ENCODE data around the gene ARL2BP. TPM values are rescaled to one million over a fixed set of nuclear protein-coding genes. Genes with fewer than 3 reads are reported as not detected.

Gene ARL2BP
- total and polyA plus RNA-seq, 2 donors: 41.4 to 54.7 TPM

- Histone ChIP-seq H3K9me3 (ENCODE audit: control insufficient read depth in 2 of 2, insufficient read depth in 1 of 2, low read length in 1 of 2) (no peaks in the 10 kb centered on the region), H3K4me3 (ENCODE audit: low read length in 2 of 2) (no peak overlapping the region), H3K4me1 (ENCODE audit: control insufficient read depth in 2 of 2, insufficient read depth in 2 of 2, low read length in 2 of 2) (no peaks in the 10 kb centered on the region), H3K36me3 (ENCODE audit: control insufficient read depth in 2 of 2, insufficient read depth in 2 of 2, low read length in 1 of 2) (peaks cover 68 to 82% of the 10 kb centered on the region in 2 donors), H3K27ac (ENCODE audit: low read depth in 1 of 2, low read length in 1 of 2) (no peak overlapping the region), H3K27me3 (ENCODE audit: control insufficient read depth in 2 of 2, insufficient read depth in 1 of 2, low read length in 1 of 2) (no peaks in the 10 kb centered on the region)
- DNase-seq (ENCODE audit: low read depth in 6 of 9, low spot score in 9 of 9): no peak
- 92% methylated on average over 3 of the region's 3 CpGs for WGBS
Observed at GRCh38 chr16:57231821-57232350, 13.2 kb upstream of the ARL2BP start.

GRCh38 chr16:57233944-57234706 lies 10.9 kb upstream of the ARL2BP start:
- H3K27ac ChIP-seq (ENCODE audit: low read depth in 1 of 2, low read length in 1 of 2): no peak overlapping the region

DNA sequence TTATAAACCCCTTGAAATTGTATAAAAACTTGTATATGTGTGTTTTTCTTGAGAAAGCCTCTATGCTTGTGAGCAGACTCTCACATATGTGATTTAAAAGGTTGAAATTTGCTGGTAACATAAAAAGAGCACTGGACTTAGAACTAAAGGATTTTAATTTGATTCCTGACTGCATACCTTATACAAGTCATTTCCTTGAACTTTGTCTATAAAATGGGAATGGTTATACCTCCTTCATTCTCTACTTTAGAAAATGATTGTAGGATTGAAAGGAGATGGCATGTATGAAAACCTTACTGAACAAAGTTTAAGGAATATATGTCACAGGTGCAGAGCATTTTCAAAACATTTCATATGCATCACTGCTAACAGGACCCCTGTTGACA lies 10.4 kb upstream of the ARL2BP start:
- H3K4me3 ChIP-seq (ENCODE audit: low read length in 2 of 2): no peak overlapping the region
- H3K27ac ChIP-seq (ENCODE audit: low read depth in 1 of 2, low read length in 1 of 2): no peak overlapping the region
- H3K27me3 ChIP-seq (ENCODE audit: control insufficient read depth in 2 of 2, insufficient read depth in 1 of 2, low read length in 1 of 2): no peaks in the 10 kb centered on the region
- no peaks in the 10 kb centered on the region for H3K9me3 ChIP-seq (ENCODE audit: control insufficient read depth in 2 of 2, insufficient read depth in 1 of 2, low read length in 1 of 2)
- DNase-seq (ENCODE audit: low read depth in 6 of 9, low spot score in 9 of 9): no peak
- H3K36me3 ChIP-seq (ENCODE audit: control insufficient read depth in 2 of 2, insufficient read depth in 2 of 2, low read length in 1 of 2): peaks cover 53 to 74% of the 10 kb centered on the region in 2 donors
- H3K4me1 ChIP-seq (ENCODE audit: control insufficient read depth in 2 of 2, insufficient read depth in 2 of 2, low read length in 2 of 2): no peaks in the 10 kb centered on the region

More at GRCh38 chr16:57233944-57234706, 10.9 kb upstream of the ARL2BP start:
- Histone ChIP-seq H3K27me3 (ENCODE audit: control insufficient read depth in 2 of 2, insufficient read depth in 1 of 2, low read length in 1 of 2) (no peaks in the 10 kb centered on the region), H3K36me3 (ENCODE audit: control insufficient read depth in 2 of 2, insufficient read depth in 2 of 2, low read length in 1 of 2) (peaks cover 53 to 75% of the 10 kb centered on the region in 2 donors), H3K4me1 (ENCODE audit: control insufficient read depth in 2 of 2, insufficient read depth in 2 of 2, low read length in 2 of 2) (no peaks in the 10 kb centered on the region), H3K4me3 (ENCODE audit: low read length in 2 of 2) (no peak overlapping the region), H3K9me3 (ENCODE audit: control insufficient read depth in 2 of 2, insufficient read depth in 1 of 2, low read length in 1 of 2) (no peaks in the 10 kb centered on the region)
- WGBS: 98% methylated on average over 9 of the region's 9 CpGs
- DNase-seq (ENCODE audit: low read depth in 6 of 9, low spot score in 9 of 9): no peak

- H3K27ac ChIP-seq (ENCODE audit: low read depth in 1 of 2, low read length in 1 of 2): no peak overlapping the region
- H3K9me3 ChIP-seq (ENCODE audit: control insufficient read depth in 2 of 2, insufficient read depth in 1 of 2, low read length in 1 of 2): no peaks in the 10 kb centered on the region
- peaks cover 49 to 67% of the 10 kb centered on the region in 2 donors for H3K36me3 ChIP-seq (ENCODE audit: control insufficient read depth in 2 of 2, insufficient read depth in 2 of 2, low read length in 1 of 2)
- no peaks in the 10 kb centered on the region for H3K4me1 ChIP-seq (ENCODE audit: control insufficient read depth in 2 of 2, insufficient read depth in 2 of 2, low read length in 2 of 2)
- H3K27me3 ChIP-seq (ENCODE audit: control insufficient read depth in 2 of 2, insufficient read depth in 1 of 2, low read length in 1 of 2): no peaks in the 10 kb centered on the region
- DNase-seq (ENCODE audit: low read depth in 6 of 9, low spot score in 9 of 9): no peak
- no peak overlapping the region for H3K4me3 ChIP-seq (ENCODE audit: low read length in 2 of 2)
- WGBS: 81% methylated on average over 8 of the region's 8 CpGs
Observed at GRCh38 chr16:57235128-57236021, 9.7 kb upstream of the ARL2BP start.

- peaks cover 43 to 61% of the 10 kb centered on the region in 2 donors for H3K36me3 ChIP-seq (ENCODE audit: control insufficient read depth in 2 of 2, insufficient read depth in 2 of 2, low read length in 1 of 2)
- H3K4me1 ChIP-seq (ENCODE audit: control insufficient read depth in 2 of 2, insufficient read depth in 2 of 2, low read length in 2 of 2): no peaks in the 10 kb centered on the region
- H3K27me3 ChIP-seq (ENCODE audit: control insufficient read depth in 2 of 2, insufficient read depth in 1 of 2, low read length in 1 of 2): no peaks in the 10 kb centered on the region
- no peaks in the 10 kb centered on the region for H3K9me3 ChIP-seq (ENCODE audit: control insufficient read depth in 2 of 2, insufficient read depth in 1 of 2, low read length in 1 of 2)
- H3K27ac ChIP-seq (ENCODE audit: low read depth in 1 of 2, low read length in 1 of 2): no peak overlapping the region
- no peak overlapping the region for H3K4me3 ChIP-seq (ENCODE audit: low read length in 2 of 2)
- DNase-seq (ENCODE audit: low read depth in 6 of 9, low spot score in 9 of 9): no peak
Observed at GRCh38 chr16:57236022-57236350, 9.1 kb upstream of the ARL2BP start.

DNA sequence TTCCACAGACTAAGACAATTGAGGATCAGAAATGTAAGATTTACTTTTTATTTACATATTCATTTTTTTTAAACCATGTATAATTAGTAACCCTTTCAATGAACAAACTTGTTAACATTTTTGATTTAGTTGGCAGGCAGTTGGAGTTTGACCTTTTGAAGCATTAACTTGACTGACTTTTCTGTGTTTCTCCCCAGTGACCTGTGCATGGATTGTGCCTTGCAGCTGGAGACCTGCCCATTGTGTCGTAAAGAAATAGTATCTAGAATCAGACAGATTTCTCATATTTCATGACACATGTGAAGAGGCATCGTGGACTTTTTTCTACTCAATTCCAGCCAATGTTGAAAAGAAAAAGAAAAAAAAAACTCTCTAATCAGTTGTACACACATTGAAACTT lies 6.4 kb upstream of the ARL2BP start:
- H3K27me3 ChIP-seq (ENCODE audit: control insufficient read depth in 2 of 2, insufficient read depth in 1 of 2, low read length in 1 of 2): no peaks in the 10 kb centered on the region
- peaks cover 22 to 34% of the 10 kb centered on the region in 2 donors for H3K36me3 ChIP-seq (ENCODE audit: control insufficient read depth in 2 of 2, insufficient read depth in 2 of 2, low read length in 1 of 2)
- 90% methylated on average over 2 of the region's 2 CpGs for WGBS

GRCh38 chr16:57239107-57239506 lies 6.0 kb upstream of the ARL2BP start:
- Histone ChIP-seq H3K4me1 (ENCODE audit: control insufficient read depth in 2 of 2, insufficient read depth in 2 of 2, low read length in 2 of 2) (peaks cover 0 to 1% of the 10 kb centered on the region in 2 donors), H3K4me3 (ENCODE audit: low read length in 2 of 2) (no peak overlapping the region), H3K27me3 (ENCODE audit: control insufficient read depth in 2 of 2, insufficient read depth in 1 of 2, low read length in 1 of 2) (no peaks in the 10 kb centered on the region), H3K36me3 (ENCODE audit: control insufficient read depth in 2 of 2, insufficient read depth in 2 of 2, low read length in 1 of 2) (peaks cover 18 to 30% of the 10 kb centered on the region in 2 donors), H3K9me3 (ENCODE audit: control insufficient read depth in 2 of 2, insufficient read depth in 1 of 2, low read length in 1 of 2) (no peaks in the 10 kb centered on the region), H3K27ac (ENCODE audit: low read depth in 1 of 2, low read length in 1 of 2) (no peak overlapping the region)
- WGBS: 95% methylated on average over 2 of the region's 2 CpGs
- no peak for DNase-seq (ENCODE audit: low read depth in 6 of 9, low spot score in 9 of 9)

More for the DNA sequence above, 6.4 kb upstream of the ARL2BP start:
- Histone ChIP-seq H3K4me3 (ENCODE audit: low read length in 2 of 2) (no peak overlapping the region), H3K27ac (ENCODE audit: low read depth in 1 of 2, low read length in 1 of 2) (no peak overlapping the region), H3K9me3 (ENCODE audit: control insufficient read depth in 2 of 2, insufficient read depth in 1 of 2, low read length in 1 of 2) (no peaks in the 10 kb centered on the region), H3K4me1 (ENCODE audit: control insufficient read depth in 2 of 2, insufficient read depth in 2 of 2, low read length in 2 of 2) (no peaks in the 10 kb centered on the region)
- DNase-seq (ENCODE audit: low read depth in 6 of 9, low spot score in 9 of 9): no peak

- Histone ChIP-seq H3K4me1 (ENCODE audit: control insufficient read depth in 2 of 2, insufficient read depth in 2 of 2, low read length in 2 of 2) (peaks cover 2 to 5% of the 10 kb centered on the region in 2 donors), H3K4me3 (ENCODE audit: low read length in 2 of 2) (no peak overlapping the region), H3K27ac (ENCODE audit: low read depth in 1 of 2, low read length in 1 of 2) (no peak overlapping the region), H3K9me3 (ENCODE audit: control insufficient read depth in 2 of 2, insufficient read depth in 1 of 2, low read length in 1 of 2) (no peaks in the 10 kb centered on the region), H3K27me3 (ENCODE audit: control insufficient read depth in 2 of 2, insufficient read depth in 1 of 2, low read length in 1 of 2) (no peaks in the 10 kb centered on the region), H3K36me3 (ENCODE audit: control insufficient read depth in 2 of 2, insufficient read depth in 2 of 2, low read length in 1 of 2) (peaks cover 9 to 13% of the 10 kb centered on the region in 2 donors)
- DNase-seq (ENCODE audit: low read depth in 6 of 9, low spot score in 9 of 9): no peak
- 84% methylated on average over 2 of the region's 2 CpGs for WGBS
Observed at GRCh38 chr16:57240851-57241250, 4.2 kb upstream of the ARL2BP start.

GRCh38 chr16:57242650-57243049 lies 2.4 kb upstream of the ARL2BP start:
- Histone ChIP-seq H3K9me3 (ENCODE audit: control insufficient read depth in 2 of 2, insufficient read depth in 1 of 2, low read length in 1 of 2) (no peaks in the 10 kb centered on the region), H3K27me3 (ENCODE audit: control insufficient read depth in 2 of 2, insufficient read depth in 1 of 2, low read length in 1 of 2) (no peaks in the 10 kb centered on the region), H3K4me3 (ENCODE audit: low read length in 2 of 2) (no peak overlapping the region), H3K4me1 (ENCODE audit: control insufficient read depth in 2 of 2, insufficient read depth in 2 of 2, low read length in 2 of 2) (peaks cover 5 to 10% of the 10 kb centered on the region in 2 donors), H3K36me3 (ENCODE audit: control insufficient read depth in 2 of 2, insufficient read depth in 2 of 2, low read length in 1 of 2) (peaks cover 7 to 13% of the 10 kb centered on the region in 2 donors), H3K27ac (ENCODE audit: low read depth in 1 of 2, low read length in 1 of 2) (no peak overlapping the region)
- 98% methylated on average over 2 of the region's 2 CpGs for WGBS
- DNase-seq (ENCODE audit: low read depth in 6 of 9, low spot score in 9 of 9): no peak

Measured in thymus (tissue), 11 donors.